Upper lobe of left lung (tissue), 4 donors: ENCODE data around the gene CSTPP1.

Experiments used
- EP300 ChIP-seq, 4 donors: sonication (generic); formaldehyde crosslinking; IDR thresholded peaks; one replicate each; pipeline ENCODE4 v1.5.1; 2017; ENCODE audit warnings: antibody characterized with exemption in 4 of 4, control low read depth in 2 of 4
- POLR2A ChIP-seq, 4 donors: fragments of 450-650 bp; IDR thresholded peaks; one replicate each; pipeline ENCODE4 v1.5.1; 2016 to 2017; ENCODE audit warnings: antibody characterized with exemption in 4 of 4, mild to moderate bottlenecking in 2 of 4
- POLR2AphosphoS5 ChIP-seq, 2 donors: sonication (generic); formaldehyde crosslinking; IDR thresholded peaks; one replicate each; pipeline ENCODE4 v1.5.1; 2017; ENCODE audit warnings: antibody characterized with exemption in 2 of 2
- TF ChIP-seq, protein P1 (sequence below), 6 experiments: fragments of 450-650 bp in 4 of 6; fragments of 200-600 bp in 2 of 6; sonication (generic) in 2 of 6; IDR thresholded peaks; one replicate each; pipeline ENCODE4 v1.5.1; 2016 to 2019; ENCODE audit warnings: antibody characterized with exemption in 6 of 6

DNA sequence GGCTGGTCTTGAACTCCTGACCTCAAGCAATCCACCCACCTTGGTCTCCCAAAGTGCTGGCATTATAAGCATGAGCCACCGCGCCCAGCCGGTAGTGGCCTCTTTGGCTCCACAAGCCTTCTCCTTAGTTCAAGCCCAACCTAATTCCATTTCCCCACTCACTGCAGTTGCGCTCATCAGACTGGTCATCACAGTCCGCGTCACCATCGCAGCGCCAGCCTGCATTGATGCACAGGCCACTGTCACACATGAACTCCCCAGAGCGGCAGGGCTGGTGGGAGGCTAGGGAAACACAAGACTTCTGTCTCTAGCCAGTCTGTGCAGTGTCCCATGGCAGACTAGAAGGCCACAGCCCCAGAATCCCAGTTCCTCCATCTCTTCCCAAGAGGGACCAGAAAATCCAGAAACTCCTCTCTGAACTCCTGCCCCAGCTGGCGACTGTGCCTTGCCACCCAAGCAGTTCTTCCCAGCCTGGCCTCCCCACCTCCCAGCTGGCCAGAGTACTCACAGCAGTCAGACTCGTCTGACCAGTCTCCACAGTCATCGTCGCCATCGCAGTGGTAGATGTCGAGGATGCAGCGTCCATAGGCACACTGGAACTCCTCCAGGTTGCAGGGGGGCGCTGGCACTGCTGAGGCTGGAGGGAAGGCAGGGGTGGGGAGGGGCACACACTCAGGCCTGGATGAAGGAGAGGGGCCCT, 38.0 kb upstream of the CSTPP1 start:
- TF ChIP-seq, protein P1, sequence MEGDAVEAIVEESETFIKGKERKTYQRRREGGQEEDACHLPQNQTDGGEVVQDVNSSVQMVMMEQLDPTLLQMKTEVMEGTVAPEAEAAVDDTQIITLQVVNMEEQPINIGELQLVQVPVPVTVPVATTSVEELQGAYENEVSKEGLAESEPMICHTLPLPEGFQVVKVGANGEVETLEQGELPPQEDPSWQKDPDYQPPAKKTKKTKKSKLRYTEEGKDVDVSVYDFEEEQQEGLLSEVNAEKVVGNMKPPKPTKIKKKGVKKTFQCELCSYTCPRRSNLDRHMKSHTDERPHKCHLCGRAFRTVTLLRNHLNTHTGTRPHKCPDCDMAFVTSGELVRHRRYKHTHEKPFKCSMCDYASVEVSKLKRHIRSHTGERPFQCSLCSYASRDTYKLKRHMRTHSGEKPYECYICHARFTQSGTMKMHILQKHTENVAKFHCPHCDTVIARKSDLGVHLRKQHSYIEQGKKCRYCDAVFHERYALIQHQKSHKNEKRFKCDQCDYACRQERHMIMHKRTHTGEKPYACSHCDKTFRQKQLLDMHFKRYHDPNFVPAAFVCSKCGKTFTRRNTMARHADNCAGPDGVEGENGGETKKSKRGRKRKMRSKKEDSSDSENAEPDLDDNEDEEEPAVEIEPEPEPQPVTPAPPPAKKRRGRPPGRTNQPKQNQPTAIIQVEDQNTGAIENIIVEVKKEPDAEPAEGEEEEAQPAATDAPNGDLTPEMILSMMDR (IDR thresholded peaks at IDR 0.05) = no peak
- TF ChIP-seq EP300 (IDR thresholded peaks at IDR 0.05) = no peak
- no peak for TF ChIP-seq POLR2AphosphoS5 (IDR thresholded peaks at IDR 0.05)
- TF ChIP-seq POLR2A (IDR thresholded peaks at IDR 0.05) = no peak
